Ascending aorta (tissue), 2 donors: ENCODE results near the gene DIP2C. TPM values are rescaled to one million over a fixed set of nuclear protein-coding genes. Genes with fewer than 3 reads are reported as not detected.

Experiments
- DNase-seq, 2 donors: peaks; one replicate each; pipeline ENCODE4 v3.0.0-alpha.2; 2019; ENCODE audit warnings: low spot score in 2 of 2
- H3K27ac ChIP-seq, 2 donors: fragments of 200-600 bp; sonication (generic); one replicate each; pipeline ENCODE4 v1.5.1; 2016 to 2017; ENCODE audit warnings: mild to moderate bottlenecking in 1 of 2
- H3K27me3 ChIP-seq: fragments of 200-600 bp; sonication (generic); one replicate; pipeline ENCODE4 v1.5.1; 2017
- H3K36me3 ChIP-seq, 2 donors: fragments of 200-600 bp; sonication (generic); one replicate each; pipeline ENCODE4 v1.5.1; 2016
- H3K4me1 ChIP-seq, 2 donors: fragments of 200-600 bp; sonication (generic); one replicate each; pipeline ENCODE4 v1.5.1; 2016 to 2017; ENCODE audit warnings: mild to moderate bottlenecking in 1 of 2
- H3K4me3 ChIP-seq, 2 donors: fragments of 200-600 bp; sonication (generic); one replicate each; pipeline ENCODE4 v1.5.1; 2016 to 2017; ENCODE audit warnings: mild to moderate bottlenecking in 1 of 2
- H3K9me3 ChIP-seq, 2 donors: fragments of 200-600 bp; sonication (generic); one replicate each; pipeline ENCODE4 v1.5.1; 2016
- CTCF ChIP-seq, 3 experiments: fragments of 200-600 bp in 2 of 3; fragments of 450-650 bp in 1 of 3; sonication (generic) in 2 of 3; IDR thresholded peaks; one replicate each; pipeline ENCODE4 v1.5.1; 2016 to 2019; ENCODE audit warnings: antibody characterized with exemption in 3 of 3, mild to moderate bottlenecking in 1 of 3, moderate library complexity in 1 of 3
- intact Hi-C: fragments of 100-400 bp; cut with DNase I; formaldehyde crosslinking; loops from one replicate; pipeline ENCODE4 v1.15.1; 2023
- total RNA-seq: library from RNA; depleted of rRNA; stranded (reverse); fragments of >200 nt; gene quantifications from one replicate; pipeline ENCODE4 v1.1.0, GENCODE V29; 2016

The DIP2C gene
- total RNA-seq, 1 donor from 2014 or later: 14.7 TPM

GRCh38 chr10:363152-363551 lies 326.3 kb downstream of the DIP2C start:
- H3K27me3 ChIP-seq: no peaks in the 10 kb centered on the region
- no peak for DNase-seq
- peaks cover 53 to 72% of the 10 kb centered on the region in 2 donors for H3K36me3 ChIP-seq
- intact Hi-C loops: no loop called here
- no peaks in the 10 kb centered on the region for H3K9me3 ChIP-seq
- peaks cover 0 to under 1% of the 10 kb centered on the region in 2 donors for H3K4me1 ChIP-seq
- no peak overlapping the region for H3K4me3 ChIP-seq
- H3K27ac ChIP-seq: no peak overlapping the region
- TF ChIP-seq CTCF (IDR thresholded peaks at IDR 0.05): no peak

GRCh38 chr10:361203-362081 lies 328.0 kb downstream of the DIP2C start:
- TF ChIP-seq CTCF (IDR thresholded peaks at IDR 0.05): no peak
- no peaks in the 10 kb centered on the region for H3K27me3 ChIP-seq
- H3K4me1 ChIP-seq: no peaks in the 10 kb centered on the region
- no peaks in the 10 kb centered on the region for H3K9me3 ChIP-seq
- no peak overlapping the region for H3K4me3 ChIP-seq
- intact Hi-C loops: no loop called here
- H3K36me3 ChIP-seq: peaks cover 57 to 83% of the 10 kb centered on the region in 2 donors
- no peak for DNase-seq
- no peak overlapping the region for H3K27ac ChIP-seq

- intact Hi-C loops: no loop called here
- Histone ChIP-seq H3K27ac (no peak overlapping the region), H3K4me3 (no peak overlapping the region), H3K27me3 (no peaks in the 10 kb centered on the region), H3K9me3 (no peaks in the 10 kb centered on the region), H3K4me1 (no peaks in the 10 kb centered on the region), H3K36me3 (peaks cover 56 to 80% of the 10 kb centered on the region in 2 donors)
- TF ChIP-seq CTCF (IDR thresholded peaks at IDR 0.05): no peak
- no peak for DNase-seq
Measured at GRCh38 chr10:360653-361052, 328.8 kb downstream of the DIP2C start.

- no peak overlapping the region for H3K27ac ChIP-seq
- H3K36me3 ChIP-seq: peaks cover 64 to 82% of the 10 kb centered on the region in 2 donors
- H3K4me3 ChIP-seq: no peak overlapping the region
- no peak for TF ChIP-seq CTCF (IDR thresholded peaks at IDR 0.05)
- intact Hi-C loops: no loop called here
- no peaks in the 10 kb centered on the region for H3K9me3 ChIP-seq
- no peak for DNase-seq
- no peaks in the 10 kb centered on the region for H3K27me3 ChIP-seq
- no peaks in the 10 kb centered on the region for H3K4me1 ChIP-seq
Measured at GRCh38 chr10:359762-360161, 329.7 kb downstream of the DIP2C start.

- intact Hi-C loops: no loop called here
- no peak for DNase-seq
- H3K27ac ChIP-seq: no peak overlapping the region
- H3K4me1 ChIP-seq: no peaks in the 10 kb centered on the region
- peaks cover 68 to 82% of the 10 kb centered on the region in 2 donors for H3K36me3 ChIP-seq
- no peaks in the 10 kb centered on the region for H3K27me3 ChIP-seq
- H3K4me3 ChIP-seq: no peak overlapping the region
- no peak for TF ChIP-seq CTCF (IDR thresholded peaks at IDR 0.05)
- H3K9me3 ChIP-seq: no peaks in the 10 kb centered on the region
Measured at GRCh38 chr10:359093-359492, 330.4 kb downstream of the DIP2C start.
